Superior temporal gyrus (tissue), 1 donor: Measurements from ENCODE around the gene ANKRD24.
"Not testable (repeated sequence)": the region's sequence is repeated elsewhere in the genome, so short reads cannot be mapped to it uniquely, and the experiment has no call there.

Experiments used
- DNase-seq: peaks from one replicate; pipeline ENCODE4 v3.0.0-alpha.2; 2016; ENCODE audit errors: extremely low spot score

ANKRD24 gene

GRCh38 chr19:4267901-4268815 is 85.7 kb downstream of the ANKRD24 start:
- no peak for DNase-seq

GRCh38 chr19:4268816-4269430 is 86.4 kb downstream of the ANKRD24 start:
- no peak for DNase-seq

GRCh38 chr19:4272894-4273293 is 90.4 kb downstream of the ANKRD24 start:
- DNase-seq, result no peak

- not testable (repeated sequence) for DNase-seq
These were observed 91.8 kb downstream of the ANKRD24 start for GRCh38 chr19:4274321-4274686.
